ENCODE results near the gene MOK.
"Not testable (repeated sequence)": the region's sequence is repeated elsewhere in the genome, so short reads cannot be mapped to it uniquely, and the experiment has no call there.

MOK gene

DNA sequence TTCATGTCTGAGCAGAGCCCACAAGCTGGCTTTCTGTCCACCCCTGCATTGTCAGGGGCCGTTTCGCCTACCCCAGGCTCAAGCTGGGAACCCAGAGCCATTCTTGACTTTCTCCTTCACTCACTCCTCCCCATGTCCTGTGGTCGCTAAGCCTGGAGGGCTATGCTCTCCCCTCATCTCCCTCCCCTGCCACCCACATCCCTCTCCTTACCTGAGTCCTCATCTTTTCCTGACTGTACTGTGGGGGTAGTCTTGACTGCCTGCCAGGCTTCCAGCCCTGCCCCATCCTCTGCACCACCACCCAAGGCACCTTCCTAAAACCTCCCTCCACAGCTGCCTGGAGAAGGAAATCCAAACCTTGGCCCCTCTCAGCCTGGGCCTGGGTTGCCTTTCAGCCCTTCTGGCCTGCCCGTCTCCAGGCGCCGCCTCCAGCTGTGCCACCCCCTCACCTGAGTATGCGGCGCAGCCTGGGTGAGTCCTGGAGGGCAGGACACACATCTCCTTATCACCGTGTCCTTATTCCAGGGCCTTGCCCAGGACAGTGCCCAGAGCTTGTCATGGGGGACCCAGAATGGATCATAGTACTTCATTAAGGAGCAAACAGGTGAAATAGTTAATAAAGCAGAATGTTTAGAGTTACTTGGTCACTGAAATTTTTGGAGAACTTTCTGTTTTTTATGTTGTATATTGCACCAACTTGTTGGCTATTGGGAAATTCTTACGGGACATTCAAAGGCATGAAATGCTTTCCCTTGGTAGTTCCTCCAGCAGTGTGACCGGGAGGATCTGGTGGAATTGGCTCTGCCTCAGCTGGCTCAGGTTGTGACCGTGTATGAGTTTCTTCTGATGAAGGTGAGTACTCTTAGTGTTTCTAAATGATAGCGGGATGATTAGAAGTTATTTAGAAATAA, 29.1 kb upstream of the MOK start:
- Mint-ChIP-seq H3K27ac (no peak overlapping the region), H3K36me3 (ENCODE audit: low read depth) (peaks cover 13% of the 10 kb centered on the region), H3K9me3 (no peaks in the 10 kb centered on the region), H3K4me1 (ENCODE audit: low read depth) (no peaks in the 10 kb centered on the region), H3K4me3 (no peak overlapping the region), H3K27me3 (ENCODE audit: low read depth) (no peaks in the 10 kb centered on the region)

DNA sequence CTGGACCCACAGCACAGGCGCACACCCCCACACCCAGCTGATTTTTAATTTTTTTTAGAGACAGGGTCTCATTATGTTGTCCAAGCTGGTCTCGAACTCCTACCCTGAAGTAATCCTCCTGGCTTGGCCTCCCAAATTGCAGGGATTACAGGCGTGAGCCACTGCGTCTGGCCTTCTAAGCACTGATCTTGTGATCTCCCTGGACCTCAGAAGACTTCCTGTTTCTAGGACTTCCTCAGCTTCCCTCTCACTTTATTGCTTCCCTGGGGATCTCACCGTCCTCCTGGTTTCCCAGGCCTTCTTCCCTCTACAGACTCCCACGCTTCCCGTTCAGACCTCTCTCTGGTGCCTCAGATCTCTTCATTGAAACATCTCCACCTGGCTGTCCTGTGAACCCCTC, 28.4 kb upstream of the MOK start:
- H3K4me1 Mint-ChIP-seq (ENCODE audit: low read depth), result no peaks in the 10 kb centered on the region
- H3K36me3 Mint-ChIP-seq (ENCODE audit: low read depth), result peaks cover 10% of the 10 kb centered on the region
- H3K27me3 Mint-ChIP-seq (ENCODE audit: low read depth), result no peaks in the 10 kb centered on the region
- no peaks in the 10 kb centered on the region for H3K9me3 Mint-ChIP-seq
- no peak overlapping the region for H3K4me3 Mint-ChIP-seq
- no peak overlapping the region for H3K27ac Mint-ChIP-seq

DNA sequence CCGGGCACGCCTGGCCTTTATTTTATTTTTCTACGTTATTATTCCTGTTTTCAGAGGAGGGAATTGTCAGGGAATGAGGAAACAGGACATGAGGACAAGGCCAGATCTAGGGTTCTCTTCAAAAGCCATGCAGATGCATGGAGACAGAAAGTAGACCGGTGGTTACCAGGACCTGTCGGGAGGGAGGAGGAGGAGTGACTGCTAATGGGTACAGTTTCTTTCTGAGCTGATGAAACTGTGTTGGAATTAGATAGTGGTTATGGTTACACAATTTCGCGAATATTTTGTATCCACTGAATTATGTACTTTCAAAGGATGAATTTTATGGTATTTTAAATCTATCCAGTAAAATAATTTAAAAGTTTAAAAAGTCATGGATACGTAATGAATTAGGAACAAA, 25.8 kb upstream of the MOK start:
- H3K36me3 Mint-ChIP-seq (ENCODE audit: low read depth), result peaks cover 6% of the 10 kb centered on the region
- H3K27ac Mint-ChIP-seq, result no peak overlapping the region
- no peaks in the 10 kb centered on the region for H3K9me3 Mint-ChIP-seq
- H3K4me3 Mint-ChIP-seq, result no peak overlapping the region
- no peaks in the 10 kb centered on the region for H3K4me1 Mint-ChIP-seq (ENCODE audit: low read depth)
- H3K27me3 Mint-ChIP-seq (ENCODE audit: low read depth), result no peaks in the 10 kb centered on the region

DNA sequence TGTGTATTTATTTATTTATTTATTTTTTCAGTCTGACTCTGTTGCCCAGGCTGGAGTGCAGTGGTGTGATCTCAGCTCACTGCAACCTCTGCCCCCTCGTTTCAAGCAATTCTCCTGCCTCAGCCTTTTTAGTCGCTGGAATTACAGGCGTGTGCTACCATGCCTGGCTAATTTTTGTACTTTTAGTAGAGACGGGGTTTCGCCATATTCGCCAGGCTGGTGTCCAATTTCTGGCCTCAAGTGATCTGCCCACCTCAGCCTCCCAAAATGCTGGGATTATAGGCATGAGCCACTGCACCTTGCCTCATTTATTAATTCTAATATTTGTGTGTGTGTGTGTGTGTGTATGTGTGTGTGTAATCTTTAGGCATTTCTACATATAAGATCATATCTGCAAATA, 24.4 kb upstream of the MOK start:
- not testable (repeated sequence) for H3K9me3 Mint-ChIP-seq; H3K4me1 Mint-ChIP-seq (ENCODE audit: low read depth); H3K4me3 Mint-ChIP-seq; H3K27ac Mint-ChIP-seq; H3K27me3 Mint-ChIP-seq (ENCODE audit: low read depth); H3K36me3 Mint-ChIP-seq (ENCODE audit: low read depth)

DNA sequence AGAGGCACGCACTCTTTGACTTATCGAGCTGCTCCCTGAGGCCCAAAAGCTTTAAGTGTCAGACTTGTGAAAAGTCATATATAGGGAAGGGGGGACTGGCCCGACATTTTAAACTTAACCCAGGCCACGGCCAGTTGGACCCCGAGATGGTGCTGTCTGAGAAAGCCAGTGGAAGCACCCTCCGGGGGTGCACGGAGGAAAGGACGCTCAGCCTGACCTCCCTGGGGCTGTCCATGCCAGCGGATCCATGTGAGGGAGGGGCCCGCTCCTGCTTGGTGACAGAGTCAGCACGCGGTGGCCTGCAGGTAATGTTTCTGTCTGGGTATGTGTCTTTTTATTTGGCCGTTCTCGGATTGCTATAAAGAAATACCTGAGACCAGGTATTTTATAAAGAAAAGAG, 21.6 kb upstream of the MOK start:
- Mint-ChIP-seq H3K4me1 (ENCODE audit: low read depth) (peaks cover 6% of the 10 kb centered on the region), H3K36me3 (ENCODE audit: low read depth) (no peaks in the 10 kb centered on the region), H3K9me3 (no peaks in the 10 kb centered on the region), H3K27me3 (ENCODE audit: low read depth) (no peaks in the 10 kb centered on the region), H3K4me3 (no peak overlapping the region), H3K27ac (no peak overlapping the region)

DNA sequence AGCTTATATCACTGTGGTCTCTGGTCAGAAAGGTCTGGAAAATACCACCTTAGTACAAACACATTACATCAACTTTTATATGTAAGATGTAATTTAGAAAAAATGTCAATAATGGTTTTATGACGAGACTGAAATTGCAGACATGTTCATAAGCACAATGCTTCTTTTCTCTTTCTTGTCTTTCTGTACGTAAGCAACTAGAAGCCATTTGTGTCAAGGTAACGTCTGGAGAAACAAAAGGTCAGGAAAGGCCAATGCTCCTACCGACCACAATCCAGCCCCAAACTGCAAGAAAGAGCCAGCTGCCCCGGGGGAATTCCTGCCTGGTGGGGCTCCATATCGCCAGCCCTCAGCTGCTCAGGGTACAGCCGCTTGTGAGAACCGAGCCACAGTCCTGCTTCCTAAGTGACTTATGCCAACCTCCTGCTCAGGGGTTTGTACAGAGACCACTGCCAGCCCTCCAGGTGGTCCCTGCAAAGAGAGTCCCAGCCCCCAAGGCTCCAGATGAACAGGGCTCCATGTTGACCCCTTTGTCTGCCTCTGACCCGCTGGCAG, 20.9 kb upstream of the MOK start:
- no peak overlapping the region for H3K4me3 Mint-ChIP-seq
- H3K36me3 Mint-ChIP-seq (ENCODE audit: low read depth), result no peaks in the 10 kb centered on the region
- H3K27me3 Mint-ChIP-seq (ENCODE audit: low read depth), result no peaks in the 10 kb centered on the region
- peaks cover 11% of the 10 kb centered on the region for H3K4me1 Mint-ChIP-seq (ENCODE audit: low read depth)
- H3K9me3 Mint-ChIP-seq, result no peaks in the 10 kb centered on the region
- H3K27ac Mint-ChIP-seq, result no peak overlapping the region

DNA sequence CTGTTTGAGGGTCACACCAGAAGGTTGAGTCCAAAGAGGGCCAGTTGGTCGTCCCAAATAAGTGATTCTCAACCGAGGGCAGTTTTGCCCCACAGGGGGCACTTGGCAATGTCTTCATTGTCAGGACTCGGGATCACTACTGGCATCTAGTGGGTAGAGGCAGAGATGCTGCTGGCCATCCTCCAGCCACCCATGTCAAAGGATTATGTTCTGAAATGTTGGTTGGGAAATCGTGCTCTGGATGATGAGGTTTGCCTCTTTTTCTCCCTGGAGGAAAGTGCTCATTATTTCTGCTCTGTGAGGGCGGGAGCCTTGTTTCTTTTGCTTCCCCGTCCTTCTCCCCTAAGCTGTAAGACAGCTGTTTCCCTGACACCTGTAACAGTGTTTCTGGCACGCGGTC, 18.1 kb upstream of the MOK start:
- no peaks in the 10 kb centered on the region for H3K9me3 Mint-ChIP-seq
- no peak overlapping the region for H3K4me3 Mint-ChIP-seq
- H3K27ac Mint-ChIP-seq, result no peak overlapping the region
- no peaks in the 10 kb centered on the region for H3K27me3 Mint-ChIP-seq (ENCODE audit: low read depth)
- peaks cover 26% of the 10 kb centered on the region for H3K4me1 Mint-ChIP-seq (ENCODE audit: low read depth)
- no peaks in the 10 kb centered on the region for H3K36me3 Mint-ChIP-seq (ENCODE audit: low read depth)

DNA sequence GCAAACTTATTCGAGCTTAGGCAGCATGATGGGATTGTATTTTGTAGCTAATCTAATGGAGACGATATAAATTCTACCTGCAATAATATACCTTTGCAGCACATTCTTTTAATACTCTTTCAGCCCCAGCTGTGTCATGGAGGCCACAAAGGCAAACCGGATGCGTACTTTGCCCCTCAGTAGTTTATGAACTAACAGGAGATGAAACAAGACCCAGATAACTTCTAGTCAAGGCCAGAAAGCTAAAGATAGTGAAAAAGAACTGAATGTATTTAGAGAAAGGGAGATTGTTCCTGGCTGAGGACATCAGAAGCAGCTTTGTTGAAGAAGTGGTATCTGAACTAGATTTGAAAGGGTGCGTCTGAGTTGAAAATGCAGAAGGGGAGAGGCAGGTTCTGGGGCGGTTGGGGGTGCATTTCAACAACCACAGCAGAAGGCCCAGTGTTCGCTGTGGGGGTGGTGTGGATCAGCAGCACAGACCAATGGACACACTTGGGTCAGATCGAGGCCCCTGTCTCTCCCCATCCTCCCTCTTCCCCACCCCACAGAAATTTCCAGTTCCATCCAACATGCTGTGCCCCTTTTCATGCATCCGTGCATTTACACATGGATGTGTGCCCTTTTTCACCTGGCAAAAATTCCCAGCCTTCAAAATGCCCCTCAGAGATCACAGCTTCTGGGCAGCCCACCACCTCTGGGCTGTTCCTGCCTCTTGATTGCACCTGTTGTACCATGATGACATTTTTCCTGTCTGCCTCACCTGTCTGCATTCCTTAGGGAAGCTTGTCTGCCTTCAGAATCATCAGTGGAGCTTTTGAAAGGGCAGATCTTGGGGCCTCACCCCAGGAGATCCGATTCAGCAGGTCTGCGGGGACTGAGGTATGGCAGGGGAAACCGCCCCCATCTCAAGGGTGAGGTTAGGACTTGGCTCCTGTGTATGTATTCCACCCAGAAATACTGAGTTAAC, 16.8 kb upstream of the MOK start:
- Mint-ChIP-seq H3K4me3 (no peak overlapping the region), H3K4me1 (ENCODE audit: low read depth) (peaks cover 39% of the 10 kb centered on the region), H3K27ac (no peak overlapping the region)

DNA sequence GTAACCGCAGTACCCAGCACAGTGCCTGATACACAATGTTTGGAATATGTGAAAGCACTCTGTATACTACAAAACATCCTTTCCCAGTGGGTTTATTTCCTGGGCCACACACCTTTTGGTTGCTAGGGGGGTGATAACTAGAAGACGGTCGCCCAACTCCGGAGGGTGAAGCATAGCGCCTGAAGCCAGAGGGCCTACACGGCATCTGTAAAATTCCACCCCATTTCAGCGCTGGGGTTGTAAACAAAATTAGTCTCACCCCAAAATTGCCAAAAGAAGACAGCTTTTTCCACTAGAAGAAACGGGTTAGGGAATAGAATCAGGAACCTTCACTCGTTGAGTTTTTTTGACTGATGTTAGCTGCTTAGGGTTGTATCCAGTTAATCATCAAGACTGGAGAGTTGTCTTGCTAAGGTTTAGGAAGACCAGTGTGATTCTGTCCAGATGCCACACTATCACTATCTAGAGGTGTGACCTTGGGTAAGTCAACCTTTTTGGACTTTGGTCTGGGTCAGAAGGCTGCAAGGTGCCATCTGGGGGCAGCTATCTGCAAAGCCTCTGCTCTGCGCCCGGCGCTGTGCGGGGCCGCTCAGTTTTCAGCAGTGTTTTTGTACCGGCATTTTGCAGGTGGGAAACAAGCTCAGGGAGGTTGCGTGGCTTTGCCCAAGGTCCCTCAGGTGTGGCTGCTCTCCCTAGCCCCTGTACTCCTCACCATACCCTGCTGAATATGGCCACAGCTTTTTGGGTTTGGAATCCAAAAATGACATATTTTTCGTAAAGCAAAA, 15.9 kb upstream of the MOK start:
- H3K27me3 Mint-ChIP-seq (ENCODE audit: low read depth), result no peaks in the 10 kb centered on the region
- H3K4me3 Mint-ChIP-seq, result peak overlapping the region; percentile 89
- H3K27ac Mint-ChIP-seq, result no peak overlapping the region
- no peaks in the 10 kb centered on the region for H3K9me3 Mint-ChIP-seq
- H3K36me3 Mint-ChIP-seq (ENCODE audit: low read depth), result peaks cover 3% of the 10 kb centered on the region
- peaks cover 43% of the 10 kb centered on the region for H3K4me1 Mint-ChIP-seq (ENCODE audit: low read depth)

More for the DNA sequence above, 16.8 kb upstream of the MOK start:
- peaks cover 3% of the 10 kb centered on the region for H3K36me3 Mint-ChIP-seq (ENCODE audit: low read depth)
- no peaks in the 10 kb centered on the region for H3K9me3 Mint-ChIP-seq
- no peaks in the 10 kb centered on the region for H3K27me3 Mint-ChIP-seq (ENCODE audit: low read depth)

DNA sequence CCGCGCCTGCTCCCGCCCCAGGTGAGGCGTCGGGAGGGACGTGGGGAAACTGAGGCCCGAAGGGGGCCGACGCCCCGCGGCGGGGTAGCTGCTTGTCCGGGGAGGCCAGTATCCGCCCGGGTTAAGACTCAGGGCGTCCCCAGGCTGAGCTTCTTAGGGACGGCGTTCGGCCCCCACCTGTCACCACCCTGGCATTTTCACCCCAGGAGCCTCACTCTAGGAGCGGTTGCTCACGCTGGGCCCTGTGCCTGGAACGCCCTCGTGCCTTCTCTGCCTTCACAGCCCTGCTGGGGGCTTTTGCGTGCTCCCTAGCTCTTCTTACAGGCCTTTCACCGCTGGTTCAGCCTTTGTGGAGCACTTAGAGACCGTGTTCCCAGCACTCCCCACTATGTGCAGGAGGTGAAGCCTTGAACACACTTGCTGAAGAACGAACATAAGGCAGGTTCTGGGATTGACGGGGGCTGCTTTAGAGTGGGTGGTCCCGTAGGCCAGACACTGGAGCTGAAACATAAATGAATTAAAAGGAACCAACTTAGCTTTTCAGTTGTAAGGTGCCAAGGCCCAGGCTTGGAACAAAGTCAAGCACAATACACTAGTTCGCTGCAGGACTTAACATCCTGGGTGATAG, 15.2 kb upstream of the MOK start:
- Mint-ChIP-seq H3K9me3 (no peaks in the 10 kb centered on the region), H3K27me3 (ENCODE audit: low read depth) (no peaks in the 10 kb centered on the region), H3K4me3 (peak overlapping the region; percentile 89), H3K36me3 (ENCODE audit: low read depth) (peaks cover 3% of the 10 kb centered on the region), H3K4me1 (ENCODE audit: low read depth) (peaks cover 43% of the 10 kb centered on the region), H3K27ac (peak overlapping the region; percentile 90)

DNA sequence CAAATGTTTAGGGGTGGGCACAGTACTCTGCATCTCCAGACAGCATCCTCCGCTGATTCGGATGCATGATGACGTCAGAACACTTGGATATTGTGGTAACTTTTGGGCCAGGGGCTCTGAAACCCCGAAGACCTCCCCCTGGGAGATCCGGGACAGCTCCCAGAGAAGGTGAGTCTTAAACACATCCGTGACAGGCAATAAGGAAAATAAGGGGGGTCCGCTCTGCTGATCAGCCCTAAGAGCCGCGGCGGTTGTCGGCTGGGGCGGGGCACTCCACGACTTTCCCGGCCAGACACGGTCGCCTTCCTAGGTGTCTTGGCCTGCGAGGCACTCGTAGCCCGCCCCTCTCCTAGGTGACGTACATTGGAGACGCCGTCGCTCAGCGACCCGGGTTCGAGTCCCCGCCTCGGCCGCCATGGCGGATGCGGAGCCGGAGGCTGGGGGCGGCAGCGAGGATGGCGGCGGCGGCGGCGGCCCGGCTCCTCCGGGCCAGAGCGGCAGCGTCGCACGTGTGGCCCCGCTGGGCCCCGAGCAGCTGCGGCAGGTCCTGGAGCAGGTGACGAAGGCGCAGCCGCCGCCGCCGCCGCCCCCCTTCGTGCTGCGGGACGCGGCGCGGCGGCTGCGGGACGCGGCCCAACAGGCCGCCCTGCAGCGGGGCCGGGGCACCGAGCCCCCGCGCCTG, 14.5 kb upstream of the MOK start, which contains the start of gene ZNF839:
TSS of gene ZNF839 (plus strand) at position 396 of the 682 bp plus-strand sequence. CDS start at position 416, 20 bp downstream.
- peaks cover 48% of the 10 kb centered on the region for H3K4me1 Mint-ChIP-seq (ENCODE audit: low read depth)
- H3K9me3 Mint-ChIP-seq, result no peaks in the 10 kb centered on the region
- H3K27me3 Mint-ChIP-seq (ENCODE audit: low read depth), result no peaks in the 10 kb centered on the region
- H3K4me3 Mint-ChIP-seq, result peak within 1 kb of the TSS; percentile 96
- H3K36me3 Mint-ChIP-seq (ENCODE audit: low read depth), result peaks cover 3% of the 10 kb centered on the region
- H3K27ac Mint-ChIP-seq, result peak within 1 kb of the TSS; percentile 97

DNA sequence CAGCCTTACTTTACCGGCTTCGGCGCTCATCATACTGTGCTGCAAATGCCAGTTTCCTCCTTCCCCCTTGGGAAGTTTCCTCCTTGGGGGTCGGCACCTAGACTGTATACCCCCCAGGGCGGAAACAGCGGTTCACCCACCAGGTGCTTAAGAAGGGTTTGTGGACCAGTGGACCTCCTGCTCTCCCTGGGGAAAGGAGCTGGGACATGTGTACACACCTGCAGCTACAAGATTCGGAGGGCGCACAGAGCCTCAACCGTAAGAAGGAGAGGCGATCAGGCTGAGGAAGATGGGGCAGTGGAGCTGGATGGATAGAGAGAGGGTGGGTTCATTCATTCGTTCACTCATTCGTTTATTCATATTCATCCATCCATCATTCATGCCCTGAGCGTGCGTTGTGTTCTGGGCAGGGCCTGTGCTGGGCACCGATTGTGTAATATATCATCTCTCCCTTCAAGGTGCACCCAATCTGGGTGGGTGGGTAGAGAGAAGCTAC, 13.9 kb upstream of the MOK start:
- H3K9me3 Mint-ChIP-seq, result no peaks in the 10 kb centered on the region
- H3K4me1 Mint-ChIP-seq (ENCODE audit: low read depth), result peaks cover 54% of the 10 kb centered on the region

More for the DNA sequence above, 13.9 kb upstream of the MOK start:
- peaks cover 3% of the 10 kb centered on the region for H3K36me3 Mint-ChIP-seq (ENCODE audit: low read depth)
- H3K27me3 Mint-ChIP-seq (ENCODE audit: low read depth), result no peaks in the 10 kb centered on the region
- H3K27ac Mint-ChIP-seq, result peak overlapping the region; percentile 97
- H3K4me3 Mint-ChIP-seq, result peak overlapping the region; percentile 96

Data from T-helper 1 cell treated with Interleukin-12 subunit alpha and Interleukin-12 subunit beta and Interleukin-4 antibody, amounts not matched to agents 30 μg/mL and 1 μg/mL, for 36 hours (primary cell).